Measurements from ENCODE around the gene PCDHB12.
A peak's percentile ranks its signal among the peaks of the same experiment; 100 is the strongest.
"Not testable (repeated sequence)": the region's sequence is repeated elsewhere in the genome, so short reads cannot be mapped to it uniquely, and the experiment has no call there.

Gene PCDHB12

GRCh38 chr5:141208478-141208877 lies at the start of gene PCDHB12:
PCDHB12 (plus strand) TSS chr5:141208719; CDS start chr5:141208908, 189 bp downstream.
- no peak for DNase-seq

GRCh38 chr5:141172381-141173204 lies 35.9 kb upstream of the PCDHB12 start, which contains the start of gene PCDHB7:
PCDHB7 (plus strand) TSS chr5:141172644; CDS start chr5:141172836, 192 bp downstream.
- DNase-seq = no peak

GRCh38 chr5:141174291-141175104 lies 34.0 kb upstream of the PCDHB12 start:
- not testable (repeated sequence) for DNase-seq

- DNase-seq = no peak
Measured at GRCh38 chr5:141175933-141176332, 32.6 kb upstream of the PCDHB12 start.

GRCh38 chr5:141177577-141178191 lies 30.8 kb upstream of the PCDHB12 start, which contains the start of gene PCDHB8:
PCDHB8 (plus strand) TSS chr5:141177790; CDS start chr5:141178035, 245 bp downstream.
- not testable (repeated sequence) for DNase-seq

- not testable (repeated sequence) for DNase-seq
Measured at GRCh38 chr5:141179371-141179770, 29.1 kb upstream of the PCDHB12 start.

GRCh38 chr5:141179876-141180275 lies 28.6 kb upstream of the PCDHB12 start:
- not testable (repeated sequence) for DNase-seq

- DNase-seq = no peak
Measured at GRCh38 chr5:141180313-141180712, 28.2 kb upstream of the PCDHB12 start.

- DNase-seq = no peak
Measured at GRCh38 chr5:141182248-141182647, 26.3 kb upstream of the PCDHB12 start, which contains the start of gene PCDHB16. PCDHB16 (plus strand) TSS chr5:141182387; CDS start chr5:141182560, 173 bp downstream.

GRCh38 chr5:141184117-141184855 lies 24.2 kb upstream of the PCDHB12 start:
- DNase-seq = not testable (repeated sequence)

- DNase-seq = no peak
Measured at GRCh38 chr5:141186897-141187512, 21.5 kb upstream of the PCDHB12 start, which contains the start of gene PCDHB9. PCDHB9 (plus strand) TSS chr5:141187161; CDS start chr5:141187319, 158 bp downstream.

GRCh38 chr5:141188682-141189081 lies 19.8 kb upstream of the PCDHB12 start:
- DNase-seq = not testable (repeated sequence)

- DNase-seq = not testable (repeated sequence)
Measured at GRCh38 chr5:141189131-141189530, 19.4 kb upstream of the PCDHB12 start.

GRCh38 chr5:141192110-141192725 lies 16.3 kb upstream of the PCDHB12 start, which contains the start of gene PCDHB10:
PCDHB10 (plus strand) TSS chr5:141192353; CDS start chr5:141192553, 200 bp downstream.
- peak; percentile 16 for DNase-seq

GRCh38 chr5:141194332-141194731 lies 14.2 kb upstream of the PCDHB12 start:
- not testable (repeated sequence) for DNase-seq

- no peak for DNase-seq
Measured at GRCh38 chr5:141196363-141196762, 12.2 kb upstream of the PCDHB12 start.

- no peak for DNase-seq
Measured at GRCh38 chr5:141199359-141200235, 8.9 kb upstream of the PCDHB12 start, which contains the start of gene PCDHB11. PCDHB11 (plus strand) TSS chr5:141199627; CDS start chr5:141199775, 148 bp downstream.

GRCh38 chr5:141201126-141201525 lies 7.4 kb upstream of the PCDHB12 start:
- DNase-seq = not testable (repeated sequence)

GRCh38 chr5:141201646-141202045 lies 6.9 kb upstream of the PCDHB12 start:
- not testable (repeated sequence) for DNase-seq

GRCh38 chr5:141210281-141210680 lies 1.8 kb downstream of the PCDHB12 start:
- DNase-seq = not testable (repeated sequence)

Measured in NK-92 treated with Interleukin-12 subunit alpha and Interleukin-12 subunit beta, amount 100 ng/mL, for 24 hours (cell line).